Ovary (tissue), 3 donors: ENCODE data around the gene METTL26.

Experiments
- CTCF ChIP-seq, 3 donors: fragments of 450-650 bp in 2 of 3; fragments of 200-600 bp in 1 of 3; IDR thresholded peaks; one replicate each; pipeline versions ENCODE4 v1.5.1 to v1.8.0; 2016 to 2022; ENCODE audit warnings: antibody characterized with exemption in 3 of 3, mild to moderate bottlenecking in 1 of 3
- POLR2A ChIP-seq: fragments of 450-650 bp; IDR thresholded peaks from one replicate; pipeline ENCODE4 v1.6.1; 2017; ENCODE audit warnings: antibody characterized with exemption, mild to moderate bottlenecking, moderate library complexity
- donor health status: DM: no; HTN: no; CAD: no.

GRCh38 chr16:662597-662996 lies 26.5 kb upstream of the METTL26 start:
- no peak for TF ChIP-seq CTCF (IDR thresholded peaks at IDR 0.05)
- TF ChIP-seq POLR2A: no peak
